ENCODE measurements around the gene ZMYND11.

GRCh38 chr10:208616-209015, 73.4 kb downstream of the ZMYND11 start:
- TF ChIP-seq, protein P1, sequence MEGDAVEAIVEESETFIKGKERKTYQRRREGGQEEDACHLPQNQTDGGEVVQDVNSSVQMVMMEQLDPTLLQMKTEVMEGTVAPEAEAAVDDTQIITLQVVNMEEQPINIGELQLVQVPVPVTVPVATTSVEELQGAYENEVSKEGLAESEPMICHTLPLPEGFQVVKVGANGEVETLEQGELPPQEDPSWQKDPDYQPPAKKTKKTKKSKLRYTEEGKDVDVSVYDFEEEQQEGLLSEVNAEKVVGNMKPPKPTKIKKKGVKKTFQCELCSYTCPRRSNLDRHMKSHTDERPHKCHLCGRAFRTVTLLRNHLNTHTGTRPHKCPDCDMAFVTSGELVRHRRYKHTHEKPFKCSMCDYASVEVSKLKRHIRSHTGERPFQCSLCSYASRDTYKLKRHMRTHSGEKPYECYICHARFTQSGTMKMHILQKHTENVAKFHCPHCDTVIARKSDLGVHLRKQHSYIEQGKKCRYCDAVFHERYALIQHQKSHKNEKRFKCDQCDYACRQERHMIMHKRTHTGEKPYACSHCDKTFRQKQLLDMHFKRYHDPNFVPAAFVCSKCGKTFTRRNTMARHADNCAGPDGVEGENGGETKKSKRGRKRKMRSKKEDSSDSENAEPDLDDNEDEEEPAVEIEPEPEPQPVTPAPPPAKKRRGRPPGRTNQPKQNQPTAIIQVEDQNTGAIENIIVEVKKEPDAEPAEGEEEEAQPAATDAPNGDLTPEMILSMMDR (IDR thresholded peaks at IDR 0.05): no peak
- TF ChIP-seq POLR2A (IDR thresholded peaks at IDR 0.05): no peak
